GM23248 (cell line): ENCODE measurements around the gene PDE2A.

ENCODE experiments used
- EZH2 ChIP-seq: fragments of 200-600 bp; sonication (generic); IDR thresholded peaks from 2 replicates; pipeline ENCODE4 v1.6.1; 2018; ENCODE audit warnings: antibody characterized with exemption, mild to moderate bottlenecking; ENCODE audit not compliant: insufficient read depth, poor library complexity, severe bottlenecking
- EZH2phosphoT487 ChIP-seq: fragments of 200-600 bp; sonication (generic); IDR thresholded peaks from 2 replicates; pipeline ENCODE4 v1.6.1; 2018; ENCODE audit warnings: antibody characterized with exemption, moderate library complexity, mild to moderate bottlenecking, low read depth; ENCODE audit not compliant: insufficient read depth

DNA sequence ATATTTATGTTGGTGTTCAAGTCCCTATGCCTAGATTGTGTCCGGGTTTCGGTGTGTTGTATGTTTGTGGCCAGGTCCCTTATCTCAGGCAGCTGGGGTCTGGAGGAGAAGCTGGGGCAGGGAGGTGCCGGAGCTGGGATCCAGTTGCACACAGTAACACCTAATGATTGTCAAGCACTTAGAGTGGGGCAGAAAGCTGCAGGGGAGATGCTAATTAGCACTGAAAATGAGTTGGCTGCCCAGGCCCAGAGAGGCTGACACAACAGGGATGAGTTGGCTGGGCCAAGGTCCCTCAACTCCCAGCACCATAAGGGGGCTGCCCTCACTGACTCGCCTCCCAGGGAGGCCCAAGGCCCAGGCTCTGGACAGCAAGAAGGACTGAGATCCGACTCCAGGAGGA lies 12.2 kb downstream of the PDE2A start:
- TF ChIP-seq EZH2, result no peak
- TF ChIP-seq EZH2phosphoT487, result no peak
